DMS 273 (cell line): ENCODE measurements around the gene RRP1.
"Not testable (repeated sequence)": the region's sequence is repeated elsewhere in the genome, so short reads cannot be mapped to it uniquely, and the experiment has no call there.

Experiments
- DNase-seq: peaks from one replicate; lab custom pipeline; 2025; ENCODE audit not compliant: unreplicated experiment; lab: John Stamatoyannopoulos, UW

Gene RRP1

DNA sequence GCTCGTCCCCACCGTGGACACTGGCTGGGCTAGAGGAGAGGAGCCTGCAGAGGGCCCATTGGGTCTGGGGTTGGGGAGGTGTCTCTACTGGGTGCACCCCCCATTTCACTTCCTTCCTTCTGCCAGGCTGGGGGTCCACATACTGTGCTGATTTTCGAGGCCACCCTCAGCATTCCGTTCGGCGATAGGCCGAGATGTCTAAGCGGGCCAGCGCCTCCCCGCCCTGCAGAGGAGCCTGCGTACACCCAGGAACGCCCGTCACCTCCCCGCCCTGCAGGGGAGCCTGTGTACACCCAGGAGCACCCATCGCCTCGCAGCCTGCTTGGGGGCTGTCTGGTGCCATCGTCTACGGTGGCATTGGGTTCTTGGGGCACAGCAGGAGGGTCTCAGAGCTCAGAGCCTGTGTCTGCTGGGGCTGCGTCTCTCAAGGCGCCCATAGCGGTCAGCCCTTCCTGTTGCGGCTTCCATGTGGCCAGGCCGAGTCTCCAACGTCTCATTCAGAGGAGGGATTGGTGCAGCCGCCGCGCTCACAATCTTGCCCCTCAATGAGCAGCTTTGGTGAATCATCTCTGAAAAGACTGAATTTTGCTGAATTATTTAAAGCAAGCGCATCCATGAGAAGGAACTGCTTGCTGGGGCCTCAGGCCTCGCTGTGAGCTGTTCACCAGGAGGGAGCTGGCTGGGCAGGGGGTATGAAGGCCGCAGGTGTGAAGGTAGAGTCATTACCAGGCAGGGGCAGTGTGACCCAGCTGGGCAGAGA, 44.9 kb downstream of the RRP1 start:
- no peak for DNase-seq

- no peak for DNase-seq
Measured at GRCh38 chr21:43835050-43835449, 45.7 kb downstream of the RRP1 start.

GRCh38 chr21:43835861-43836260, 46.5 kb downstream of the RRP1 start:
- no peak for DNase-seq

- DNase-seq, result no peak
Measured at GRCh38 chr21:43836616-43837015, 47.2 kb downstream of the RRP1 start.

DNA sequence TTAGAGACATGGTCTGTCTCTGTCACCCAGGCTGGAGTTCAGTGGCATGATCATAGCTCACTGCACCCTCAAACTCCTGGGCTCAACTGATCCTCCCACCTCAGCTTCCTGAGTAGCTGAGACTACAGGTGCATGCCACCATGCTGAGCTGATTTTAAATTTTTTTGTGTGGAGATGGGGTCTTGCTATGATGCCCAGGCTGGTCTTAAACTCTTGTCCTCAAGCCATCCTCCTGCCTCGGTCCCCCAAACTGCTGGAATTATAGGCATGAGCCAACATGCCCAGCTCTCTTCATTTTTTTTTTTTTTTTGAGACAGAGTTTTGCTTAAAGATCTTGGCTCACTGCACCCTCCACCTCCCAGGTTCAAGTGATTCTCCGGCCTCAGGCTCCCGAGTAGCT, 50.9 kb downstream of the RRP1 start:
- DNase-seq, result no peak

DNA sequence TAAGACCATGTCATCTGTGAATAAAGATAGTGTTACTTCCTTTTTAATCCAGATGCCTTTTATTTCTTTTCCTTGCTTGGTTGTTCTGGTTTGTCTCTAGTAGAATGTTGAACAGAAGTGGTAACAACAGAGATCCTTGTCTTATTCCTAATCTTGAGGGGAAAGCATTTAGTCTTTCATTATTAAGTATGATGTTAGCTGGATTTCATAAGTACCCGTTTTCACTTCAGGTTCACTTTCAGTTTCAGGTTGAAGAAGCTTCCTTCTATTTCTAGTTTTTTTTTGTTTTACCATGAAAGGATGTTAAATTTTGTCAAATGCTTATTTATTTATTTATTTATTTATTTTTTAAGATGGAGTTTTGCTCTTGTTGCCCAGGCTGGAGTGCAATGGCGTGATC, 53.4 kb downstream of the RRP1 start:
- DNase-seq, result no peak

- DNase-seq, result not testable (repeated sequence)
Measured at GRCh38 chr21:43844906-43845305, 55.5 kb downstream of the RRP1 start.

- DNase-seq, result no peak
Measured at GRCh38 chr21:43845386-43845785, 56.0 kb downstream of the RRP1 start.

DNA sequence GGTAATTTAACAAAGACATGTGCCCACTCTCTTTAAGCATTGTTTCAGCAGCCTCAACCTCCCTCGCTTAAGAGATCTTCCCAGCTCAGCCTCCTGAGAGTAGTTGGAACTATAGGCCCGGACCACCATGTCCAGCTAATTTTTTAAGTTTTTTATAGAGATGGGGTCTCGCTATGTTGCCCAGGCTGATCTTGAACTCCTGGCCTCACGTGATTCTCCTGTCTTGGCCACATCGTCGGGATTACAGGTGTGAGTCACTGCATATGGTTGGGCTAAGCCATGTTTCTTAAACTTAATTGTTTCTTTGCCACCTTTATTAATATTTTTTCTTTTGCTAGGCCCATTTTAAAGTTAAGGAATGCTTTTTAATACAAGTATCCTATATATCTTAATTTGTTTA, 57.1 kb downstream of the RRP1 start:
- DNase-seq, result no peak

DNA sequence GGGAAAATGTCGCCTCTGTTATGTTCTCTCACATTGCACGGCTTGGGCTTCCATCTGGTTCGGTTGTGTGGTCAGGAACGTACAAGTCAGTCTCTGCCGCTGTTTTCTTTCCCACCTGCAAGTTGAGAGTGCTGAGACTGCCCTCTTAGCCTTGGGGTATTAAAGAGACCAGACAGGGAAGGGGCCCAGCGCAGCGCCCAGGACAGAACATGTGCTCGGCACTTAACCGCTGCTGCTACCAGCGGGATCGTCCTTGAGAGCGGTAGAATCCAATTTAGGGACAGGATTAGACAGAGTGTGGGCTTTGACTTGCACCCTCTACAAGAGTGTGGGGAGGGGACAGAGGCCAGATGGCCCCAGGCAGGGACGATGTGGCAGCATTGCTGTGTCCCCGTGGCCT, 57.9 kb downstream of the RRP1 start:
- no peak for DNase-seq

DNA sequence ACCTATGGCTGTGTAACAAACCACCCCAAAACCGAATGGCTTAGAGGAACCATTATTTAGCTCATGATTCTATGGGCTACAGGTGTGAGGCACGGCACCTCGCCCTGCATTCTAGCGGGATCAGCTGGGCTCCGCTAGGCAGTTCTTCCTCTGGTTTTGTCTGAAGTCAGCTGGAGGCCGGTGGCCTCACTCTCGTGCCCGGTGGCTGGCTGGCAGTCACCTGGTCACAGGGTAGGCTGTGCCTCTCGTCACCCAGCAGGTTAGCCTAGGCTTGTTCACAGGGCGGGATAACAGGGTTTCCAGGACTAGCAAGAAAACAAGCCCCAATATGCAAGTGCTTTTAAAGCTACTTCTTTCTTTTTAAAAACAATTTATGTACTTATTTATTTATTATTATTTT, 59.4 kb downstream of the RRP1 start:
- DNase-seq, result no peak

DNA sequence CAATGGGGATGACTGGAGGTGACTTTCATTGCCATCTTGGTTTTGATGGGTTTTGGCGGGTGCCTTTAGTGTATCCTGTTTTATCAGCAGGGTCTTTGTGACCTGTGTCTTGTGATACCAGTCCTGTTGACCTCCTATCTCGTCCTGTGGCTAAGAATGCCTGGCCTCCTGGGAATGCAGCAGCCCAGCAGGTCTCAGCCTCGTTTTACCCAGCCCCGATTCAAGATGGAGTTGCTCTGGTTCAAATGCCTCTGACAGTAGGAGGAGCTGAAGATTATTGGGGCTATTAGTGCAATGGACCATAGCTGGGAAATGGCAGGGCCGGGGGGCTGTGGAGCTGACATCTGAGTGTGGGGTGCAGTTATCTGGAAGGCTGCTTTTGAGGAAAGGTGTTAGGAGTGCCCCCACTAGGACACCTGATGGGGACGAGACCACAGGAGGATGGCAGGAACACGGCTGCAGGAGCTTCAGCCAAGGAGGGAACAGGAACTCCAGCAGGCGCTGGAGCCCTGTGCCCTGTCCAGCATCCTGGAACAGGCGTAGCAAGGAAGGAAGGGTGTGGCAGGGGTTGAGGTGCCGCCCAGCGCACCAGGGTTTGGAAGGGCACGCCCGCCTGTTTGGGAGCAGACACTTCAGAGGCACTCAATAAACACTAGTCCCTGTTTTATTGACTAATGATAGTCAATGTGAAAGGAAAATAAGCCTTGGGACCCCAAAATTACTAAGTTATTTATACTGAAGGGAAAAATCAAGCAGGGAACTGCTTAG, 60.3 kb downstream of the RRP1 start:
- no peak for DNase-seq

GRCh38 chr21:43850728-43851295, 61.4 kb downstream of the RRP1 start:
- DNase-seq, result no peak

- peak; percentile 62 for DNase-seq
Measured at GRCh38 chr21:43851593-43851992, 62.2 kb downstream of the RRP1 start.

DNA sequence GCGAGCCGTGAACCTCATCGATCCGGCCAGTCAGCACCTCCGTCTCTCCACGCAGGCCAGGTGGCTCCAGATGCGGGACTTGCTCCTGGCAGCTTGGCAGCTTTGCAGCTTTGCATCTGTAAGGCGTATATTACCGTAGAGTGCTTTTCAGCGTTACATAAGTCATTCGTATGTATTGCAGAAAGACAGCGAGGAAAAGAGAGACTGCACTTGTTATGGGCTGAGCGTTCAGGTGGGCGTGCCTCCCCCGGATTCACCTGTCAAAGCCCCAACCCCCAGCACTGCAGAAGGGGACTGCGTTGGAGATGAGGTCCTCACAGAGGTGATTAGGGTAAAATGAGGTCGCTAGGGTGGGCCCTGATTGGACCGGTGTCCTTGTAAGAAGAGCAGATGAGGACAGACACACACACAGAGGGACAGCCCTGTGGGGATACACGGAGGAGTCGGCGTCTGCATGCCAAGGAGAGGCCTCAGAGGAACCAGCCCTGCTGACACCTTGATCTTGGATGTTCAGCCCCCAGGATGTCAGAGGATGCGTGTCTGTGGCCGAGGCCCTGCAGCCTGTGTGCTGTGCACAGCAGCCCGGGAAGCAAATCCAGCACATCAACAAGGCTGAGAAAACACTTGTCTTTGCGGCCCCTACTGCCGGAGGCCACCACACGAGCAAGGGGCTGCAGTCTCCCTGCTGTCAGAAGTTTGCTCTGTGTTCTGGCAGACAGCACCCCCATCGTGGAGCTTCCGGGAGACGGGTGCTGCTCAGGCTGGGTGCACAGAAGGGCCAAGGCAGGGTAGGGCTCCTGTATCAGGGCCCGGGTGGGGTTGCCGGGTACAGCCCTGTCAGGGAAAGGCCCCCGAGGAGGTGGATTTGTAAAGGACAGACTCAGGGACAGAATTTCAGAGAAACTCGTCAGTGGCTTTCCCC, 64.7 kb downstream of the RRP1 start:
- peak; percentile 33 for DNase-seq
